Endothelial cell of umbilical vein (primary cell): ENCODE data around the gene SCD. TPM values are rescaled to one million over a fixed set of nuclear protein-coding genes. Genes with fewer than 3 reads are reported as not detected.

Experiments used
- BruUV-seq: library from RNA; stranded (reverse); fragments of 400-500 nt; replicated peaks from 2 replicates; lab custom pipeline; 2021; lab: Mats Ljungman, UMichigan
- CTCF ChIA-PET: fragments of 300-600, 350-600 bp; sonication (Branson Sonifier 250); formaldehyde crosslinking; loops from one replicate; lab custom pipeline; 2021; ENCODE audit warnings: antibody characterized with exemption, inconsistent platforms; lab: Charles Lee
- POLR2A ChIA-PET: fragments of 300-600, 350-600 bp; sonication (Branson Sonifier 250); formaldehyde crosslinking; loops from one replicate; lab custom pipeline; 2021; ENCODE audit warnings: antibody characterized with exemption, inconsistent platforms; lab: Charles Lee
- DNase-seq: peaks from one replicate; pipeline ENCODE4 v3.0.0-alpha.2; 2011; ENCODE audit warnings: low read depth, low spot score
- FAIRE-seq: peaks from 2 replicates; lab custom pipeline; 2011; peaks lifted over from hg19 to GRCh38; lab: Jason Lieb, UNC
- H2AFZ ChIP-seq: 2 replicates; pipeline ENCODE4 v1.6.0; 2012; ENCODE audit warnings: low read depth, low read length, control low read depth, inconsistent platforms
- H3K27ac ChIP-seq: 2 replicates; pipeline ENCODE4 v1.5.1; 2011; ENCODE audit warnings: low read depth, mild to moderate bottlenecking, control low read depth, low read length, moderate library complexity; ENCODE audit not compliant: insufficient read depth
- H3K27me3 ChIP-seq, 2 experiments: 2 replicates each; pipeline versions ENCODE4 v1.6.0 to v1.6.1; 2011; ENCODE audit warnings: low read length in 2 of 2, mixed read lengths in 1 of 2; ENCODE audit not compliant: control insufficient read depth in 2 of 2, insufficient read depth in 2 of 2
- H3K36me3 ChIP-seq, 2 experiments: 2 replicates in 1 of 2; 3 replicates in 1 of 2; pipeline ENCODE4 v1.5.1; 2011; ENCODE audit warnings: low read length in 2 of 2, mild to moderate bottlenecking in 1 of 2, moderate library complexity in 1 of 2; ENCODE audit not compliant: control insufficient read depth in 2 of 2, insufficient read depth in 2 of 2; ENCODE audit errors: extremely low read depth in 1 of 2
- H3K4me1 ChIP-seq: 3 replicates; pipeline ENCODE4 v1.5.1; 2011; ENCODE audit warnings: mild to moderate bottlenecking, low read length; ENCODE audit not compliant: control insufficient read depth, insufficient read depth; ENCODE audit errors: extremely low read depth
- H3K4me2 ChIP-seq: 2 replicates; pipeline ENCODE4 v1.6.1; 2011; ENCODE audit warnings: low read length, control low read depth, mixed read lengths; ENCODE audit not compliant: insufficient read depth
- H3K4me3 ChIP-seq, 3 experiments: fragments of 200-600 bp in 1 of 3; sonication (generic), shearing (Covaris generic) in 1 of 3; replicated peaks in 1 of 3; 2 replicates each; pipeline ENCODE4 v1.5.1; 2011 to 2016; ENCODE audit warnings: control low read depth in 3 of 3, low read length in 3 of 3, mild to moderate bottlenecking in 2 of 3, inconsistent platforms in 1 of 3, low read depth in 1 of 3, moderate library complexity in 1 of 3; ENCODE audit not compliant: insufficient read depth in 1 of 3
- H3K79me2 ChIP-seq: 2 replicates; pipeline ENCODE4 v1.6.0; 2012; ENCODE audit warnings: low read length, inconsistent platforms; ENCODE audit not compliant: control insufficient read depth, insufficient read depth
- H3K9ac ChIP-seq: replicated peaks from 2 replicates; pipeline ENCODE3; 2011; ENCODE audit warnings: low read length, control low read depth; ENCODE audit not compliant: insufficient read depth; ENCODE audit errors: extremely low read depth
- H3K9me1 ChIP-seq: replicated peaks from 3 replicates; pipeline ENCODE4 v1.6.0; 2011; ENCODE audit warnings: mild to moderate bottlenecking, low read length; ENCODE audit not compliant: control insufficient read depth, insufficient read depth; ENCODE audit errors: extremely low read depth
- H3K9me3 ChIP-seq: replicated peaks from 2 replicates; pipeline ENCODE4 v1.5.1; 2012; ENCODE audit warnings: low read length, inconsistent platforms; ENCODE audit not compliant: control insufficient read depth, insufficient read depth
- H4K20me1 ChIP-seq: replicated peaks from 2 replicates; pipeline ENCODE3; 2011; ENCODE audit warnings: mild to moderate bottlenecking, low read length; ENCODE audit not compliant: control insufficient read depth, insufficient read depth; ENCODE audit errors: extremely low read depth
- EZH2 ChIP-seq: IDR thresholded peaks from 2 replicates; pipeline ENCODE4 v1.6.1; 2012; ENCODE audit warnings: borderline replicate concordance, low read depth, mild to moderate bottlenecking, moderate library complexity, low read length, inconsistent platforms; ENCODE audit not compliant: severe bottlenecking
- FOS ChIP-seq: IDR thresholded peaks from 2 replicates; pipeline ENCODE4 v1.6.1; 2011; ENCODE audit warnings: mild to moderate bottlenecking, low read length, moderate library complexity, borderline replicate concordance; ENCODE audit not compliant: insufficient read depth
- GATA2 ChIP-seq: IDR thresholded peaks from 2 replicates; pipeline ENCODE4 v1.7.0; 2011; ENCODE audit warnings: low read depth, mild to moderate bottlenecking, moderate library complexity, mixed read lengths, low read length; ENCODE audit not compliant: insufficient read length, insufficient read depth
- JUN ChIP-seq: IDR thresholded peaks from 2 replicates; pipeline ENCODE4 v1.6.1; 2011; ENCODE audit warnings: borderline replicate concordance, low read depth; ENCODE audit not compliant: insufficient read length, insufficient read depth
- MYC ChIP-seq: IDR thresholded peaks from one replicate; pipeline ENCODE4 v1.6.1; 2011; ENCODE audit warnings: mild to moderate bottlenecking, low read depth, low read length
- POLR2A ChIP-seq: IDR thresholded peaks from 2 replicates; pipeline ENCODE4 v1.6.1; 2012; ENCODE audit warnings: low read depth, mild to moderate bottlenecking, control low read depth, low read length
- POLR2AphosphoS5 ChIP-seq: IDR thresholded peaks from 2 replicates; pipeline ENCODE4 v1.6.1; 2012; ENCODE audit warnings: low read depth, mild to moderate bottlenecking, control low read depth, low read length, moderate library complexity; ENCODE audit not compliant: insufficient read depth
- dilution Hi-C: fragments of 300-500 bp; cut with MboI; formaldehyde crosslinking; loops from one replicate; pipeline ENCODE4 v1.15.0; 2019; ENCODE audit warnings: low sequenced_read_pairs; ENCODE audit not compliant: extremely low pct_ligation_motif_present
- intact Hi-C: fragments of 100-400 bp; cut with micrococcal nuclease; formaldehyde crosslinking; loops from one replicate; pipeline ENCODE4 v1.10.0; 2022
- polyA plus RNA-seq, 4 experiments: library from polyadenylated mRNA; depleted of rRNA in 3 of 4; stranded (reverse) in 3 of 4; unstranded in 1 of 4; fragments of >200 nt; gene quantifications; 2 replicates each; pipeline versions ENCODE4 v1.2.1 to v1.2.3, GENCODE V29; 2011 to 2012; ENCODE audit warnings: missing spikeins in 1 of 4
- small RNA-seq: library from RNA; depleted of rRNA; stranded (forward); fragments of <200 nt; gene quantifications from one replicate; pipeline ENCODE3, GENCODE V24; 2012; ENCODE audit warnings: low replicate concordance, low read depth; ENCODE audit not compliant: insufficient read depth, insufficient read length
- total RNA-seq: library from RNA; stranded (reverse); gene quantifications from 2 replicates; pipeline ENCODE4 v1.2.3, GENCODE V29; 2021
- TF ChIP-seq, protein P1 (sequence below): IDR thresholded peaks from 2 replicates; pipeline ENCODE4 v1.6.1; 2011; ENCODE audit not compliant: insufficient read depth, insufficient read length
- TF ChIP-seq, protein P2 (sequence below), 2 donors: IDR thresholded peaks; 1 replicate in 1 of 2; 2 replicates in 1 of 2; pipeline ENCODE4 v1.5.1; 2011; ENCODE audit warnings: low read length in 2 of 2, mild to moderate bottlenecking in 2 of 2, moderate library complexity in 2 of 2, control low read depth in 1 of 2, inconsistent platforms in 1 of 2, low read depth in 1 of 2; ENCODE audit not compliant: insufficient read depth in 1 of 2; ENCODE audit errors: extremely low read depth in 1 of 2

SCD gene
- total and polyA plus RNA-seq, 2 donors (not counting 3 experiments of a cell fraction or from before 2014, with no cell fraction given) = 258 to 426 TPM

DNA sequence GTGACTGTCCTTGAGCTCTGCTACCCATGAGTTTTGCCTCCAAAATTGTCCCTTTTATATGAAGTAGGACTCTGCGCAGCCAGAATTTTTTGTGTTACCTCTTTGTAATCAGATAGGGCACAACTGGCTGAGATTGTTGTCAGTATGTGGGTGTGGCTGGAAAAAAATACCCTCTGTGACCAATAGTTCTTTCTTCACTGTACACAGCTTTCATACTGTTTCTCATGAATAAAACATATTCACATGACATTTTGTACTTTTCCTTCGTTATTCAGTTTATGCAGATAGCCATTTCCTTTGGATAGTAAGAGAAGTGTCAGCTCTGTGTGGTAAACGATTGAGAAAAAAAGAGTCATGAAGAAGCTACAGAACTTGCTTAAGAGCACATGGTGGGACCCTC lies 66.1 kb downstream of the SCD start:
- ChIA-PET POLR2A (no interaction called here), CTCF (interaction anchor here (0.7 to 1.5 kb wide), 7 partner anchors 10 to 110 kb away, joined by 3 read pairs; no protein-coding TSS in a partner anchor)
- Histone ChIP-seq H3K4me3 (no peak overlapping the region), H3K27ac (no peak overlapping the region), H3K79me2 (no peaks in the 10 kb centered on the region), H3K9ac (no peak overlapping the region), H4K20me1 (no peaks in the 10 kb centered on the region), H3K9me3 (no peaks in the 10 kb centered on the region), H3K36me3 (no peaks in the 10 kb centered on the region), H3K27me3 (no peaks in the 10 kb centered on the region), H3K4me2 (no peak overlapping the region), H2AFZ (no peak overlapping the region), H3K4me1 (no peaks in the 10 kb centered on the region), H3K9me1 (no peaks in the 10 kb centered on the region)
- dilution Hi-C loops = no loop called here
- DNase-seq (no peak), FAIRE-seq (no peak)
- intact Hi-C loops = no loop called here
- TF ChIP-seq JUN = no peak
- no peak for TF ChIP-seq EZH2
- TF ChIP-seq, protein P1, sequence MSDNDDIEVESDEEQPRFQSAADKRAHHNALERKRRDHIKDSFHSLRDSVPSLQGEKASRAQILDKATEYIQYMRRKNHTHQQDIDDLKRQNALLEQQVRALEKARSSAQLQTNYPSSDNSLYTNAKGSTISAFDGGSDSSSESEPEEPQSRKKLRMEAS = no peak
- TF ChIP-seq POLR2A = no peak
- TF ChIP-seq, protein P2, sequence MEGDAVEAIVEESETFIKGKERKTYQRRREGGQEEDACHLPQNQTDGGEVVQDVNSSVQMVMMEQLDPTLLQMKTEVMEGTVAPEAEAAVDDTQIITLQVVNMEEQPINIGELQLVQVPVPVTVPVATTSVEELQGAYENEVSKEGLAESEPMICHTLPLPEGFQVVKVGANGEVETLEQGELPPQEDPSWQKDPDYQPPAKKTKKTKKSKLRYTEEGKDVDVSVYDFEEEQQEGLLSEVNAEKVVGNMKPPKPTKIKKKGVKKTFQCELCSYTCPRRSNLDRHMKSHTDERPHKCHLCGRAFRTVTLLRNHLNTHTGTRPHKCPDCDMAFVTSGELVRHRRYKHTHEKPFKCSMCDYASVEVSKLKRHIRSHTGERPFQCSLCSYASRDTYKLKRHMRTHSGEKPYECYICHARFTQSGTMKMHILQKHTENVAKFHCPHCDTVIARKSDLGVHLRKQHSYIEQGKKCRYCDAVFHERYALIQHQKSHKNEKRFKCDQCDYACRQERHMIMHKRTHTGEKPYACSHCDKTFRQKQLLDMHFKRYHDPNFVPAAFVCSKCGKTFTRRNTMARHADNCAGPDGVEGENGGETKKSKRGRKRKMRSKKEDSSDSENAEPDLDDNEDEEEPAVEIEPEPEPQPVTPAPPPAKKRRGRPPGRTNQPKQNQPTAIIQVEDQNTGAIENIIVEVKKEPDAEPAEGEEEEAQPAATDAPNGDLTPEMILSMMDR (IDR thresholded peaks at IDR 0.05; ENCODE audit: extremely low read depth in 1 of 2, insufficient read depth in 1 of 2, low read depth in 1 of 2, low read length in 2 of 2) = no peak
- TF ChIP-seq POLR2AphosphoS5 = no peak
- no peak for TF ChIP-seq MYC
- TF ChIP-seq GATA2 = no peak
- no peak for TF ChIP-seq FOS
- no TSS peak for BruUV-seq

Small RNA genes within 50 kb of the gene (small RNA-seq; reads per million reads assigned to genes)
- not detected for gene RF00019

Other genes with a start within 250 kb of the SCD start
- gene ERLIN1, start 161.2 kb upstream of the SCD start, total RNA-seq = 51.0 and 51.9 TPM in 2 replicates
- 25.0 and 30.7 TPM in 2 replicates for gene ERLIN1, start 161.2 kb upstream of the SCD start, polyA plus RNA-seq
- 20.4 and 20.9 TPM in 2 replicates for gene CHUK, start 117.6 kb upstream of the SCD start, total RNA-seq
- gene CHUK, start 117.6 kb upstream of the SCD start, polyA plus RNA-seq = 5.1 and 7.3 TPM in 2 replicates
- gene CWF19L1, start 79.6 kb upstream of the SCD start, total RNA-seq = 29.9 and 30.3 TPM in 2 replicates
- 11.1 and 11.5 TPM in 2 replicates for gene CWF19L1, start 79.6 kb upstream of the SCD start, polyA plus RNA-seq
- 45.9 and 54.0 TPM in 2 replicates for gene BLOC1S2, start 60.6 kb upstream of the SCD start, total RNA-seq
- gene BLOC1S2, start 60.6 kb upstream of the SCD start, polyA plus RNA-seq = 12.0 and 18.7 TPM in 2 replicates
- gene PKD2L1, start 17.0 kb upstream of the SCD start, total RNA-seq = not detected in 2 replicates
- not detected in 2 replicates for gene PKD2L1, start 17.0 kb upstream of the SCD start, polyA plus RNA-seq
- not detected in 2 replicates for gene WNT8B, start 115.8 kb downstream of the SCD start, total RNA-seq
- not detected in 2 replicates for gene WNT8B, start 115.8 kb downstream of the SCD start, polyA plus RNA-seq
- gene SEC31B, start 172.6 kb downstream of the SCD start, total RNA-seq = 11.1 and 12.5 TPM in 2 replicates
- gene SEC31B, start 172.6 kb downstream of the SCD start, polyA plus RNA-seq = 13.3 and 14.4 TPM in 2 replicates
- gene NDUFB8, start 182.6 kb downstream of the SCD start, total RNA-seq = 193 and 202 TPM in 2 replicates
- 516 and 526 TPM in 2 replicates for gene NDUFB8, start 182.6 kb downstream of the SCD start, polyA plus RNA-seq
- gene HIF1AN, start 188.7 kb downstream of the SCD start, total RNA-seq = 33.8 and 34.0 TPM in 2 replicates
- gene HIF1AN, start 188.7 kb downstream of the SCD start, polyA plus RNA-seq = 7.3 and 7.6 TPM in 2 replicates